ENCODE results near the gene CNPPD1. TPM values are rescaled to one million over a fixed set of nuclear protein-coding genes. Genes with fewer than 3 reads are reported as not detected.

Gene CNPPD1
- total RNA-seq, 2 donors from 2014 or later = 46.9 to 56.9 TPM

DNA sequence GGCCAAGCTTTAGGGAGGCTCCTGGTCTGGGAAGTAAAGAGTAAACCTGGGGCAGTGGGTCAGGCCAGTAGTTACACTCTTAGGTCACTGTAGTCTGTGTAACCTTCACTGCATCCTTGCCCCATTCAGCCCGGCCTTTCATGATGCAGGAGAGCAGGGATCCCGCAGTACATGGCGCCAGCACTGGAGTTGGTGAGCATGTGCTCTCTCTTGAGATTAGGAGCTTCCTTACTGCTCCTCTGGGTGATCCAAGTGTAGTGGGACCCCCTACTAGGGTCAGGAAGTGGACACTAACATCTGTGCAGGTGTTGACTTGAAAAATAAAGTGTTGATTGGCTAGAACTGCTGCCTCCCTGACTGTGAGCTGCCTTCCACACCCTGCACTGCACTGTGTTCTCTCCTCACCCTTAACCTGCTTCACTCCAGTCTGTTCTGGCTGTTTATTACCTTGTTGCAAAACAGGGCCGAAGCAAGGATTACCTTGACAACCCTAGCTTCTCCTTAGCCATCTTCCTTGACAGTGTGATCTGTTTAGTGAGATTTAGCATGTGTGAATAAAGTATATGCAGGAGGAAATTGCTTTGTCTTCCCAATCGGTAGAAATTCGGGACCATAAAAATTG is 6.5 kb upstream of the CNPPD1 start:
- ATAC-seq = no peak
- DNase-seq = no peak
- intact Hi-C loops (cut with DNase I) = no loop called here

DNA sequence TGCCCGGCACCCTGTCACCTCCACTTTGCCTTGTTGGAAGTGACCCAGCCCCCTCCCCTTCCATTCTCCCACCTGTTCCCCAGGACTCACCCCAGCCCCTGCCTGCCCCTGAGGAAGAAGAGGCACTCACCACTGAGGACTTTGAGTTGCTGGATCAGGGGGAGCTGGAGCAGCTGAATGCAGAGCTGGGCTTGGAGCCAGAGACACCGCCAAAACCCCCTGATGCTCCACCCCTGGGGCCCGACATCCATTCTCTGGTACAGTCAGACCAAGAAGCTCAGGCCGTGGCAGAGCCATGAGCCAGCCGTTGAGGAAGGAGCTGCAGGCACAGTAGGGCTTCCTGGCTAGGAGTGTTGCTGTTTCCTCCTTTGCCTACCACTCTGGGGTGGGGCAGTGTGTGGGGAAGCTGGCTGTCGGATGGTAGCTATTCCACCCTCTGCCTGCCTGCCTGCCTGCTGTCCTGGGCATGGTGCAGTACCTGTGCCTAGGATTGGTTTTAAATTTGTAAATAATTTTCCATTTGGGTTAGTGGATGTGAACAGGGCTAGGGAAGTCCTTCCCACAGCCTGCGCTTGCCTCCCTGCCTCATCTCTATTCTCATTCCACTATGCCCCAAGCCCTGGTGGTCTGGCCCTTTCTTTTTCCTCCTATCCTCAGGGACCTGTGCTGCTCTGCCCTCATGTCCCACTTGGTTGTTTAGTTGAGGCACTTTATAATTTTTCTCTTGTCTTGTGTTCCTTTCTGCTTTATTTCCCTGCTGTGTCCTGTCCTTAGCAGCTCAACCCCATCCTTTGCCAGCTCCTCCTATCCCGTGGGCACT is 5.8 kb upstream of the CNPPD1 start:
- no peak for ATAC-seq
- no peak for DNase-seq
- intact Hi-C loops (cut with DNase I) = no loop called here

DNA sequence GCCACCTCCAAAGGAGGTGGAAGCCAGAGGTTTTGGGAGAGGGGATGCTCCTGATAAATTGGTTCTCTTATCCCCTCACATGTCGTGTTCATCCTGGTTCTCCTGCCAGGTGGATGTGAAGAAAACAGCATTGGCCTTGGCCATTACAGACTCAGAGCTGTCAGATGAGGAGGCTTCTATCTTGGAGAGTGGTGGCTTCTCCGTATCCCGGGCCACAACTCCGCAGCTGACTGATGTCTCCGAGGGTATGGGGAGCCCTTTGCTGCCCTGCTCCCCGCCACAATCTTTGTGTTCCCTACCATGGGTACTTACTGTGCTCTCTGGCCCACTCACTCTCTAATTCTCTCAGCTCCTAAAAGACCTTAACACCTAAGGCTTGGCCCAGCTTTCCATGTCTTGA is 4.8 kb upstream of the CNPPD1 start:
- no peak for ATAC-seq

DNA sequence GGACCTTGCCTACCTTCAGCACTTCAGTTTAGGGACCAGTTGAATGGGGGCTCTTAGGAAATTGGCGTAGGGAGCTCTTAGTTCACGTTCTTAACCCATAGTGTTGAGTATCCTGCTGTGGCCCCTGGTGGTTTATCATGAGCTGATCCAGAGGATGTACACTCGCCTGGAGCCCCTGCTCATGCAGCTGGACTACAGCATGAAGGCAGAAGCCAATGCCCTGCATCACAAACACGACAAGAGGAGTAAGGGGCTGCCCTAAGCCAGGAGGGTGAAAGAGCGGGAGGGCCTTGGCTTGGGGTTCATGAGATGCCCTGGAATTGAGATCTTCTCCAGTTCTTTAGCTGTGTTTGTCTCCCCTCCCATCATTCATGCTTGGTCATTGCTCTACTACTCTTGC is 4.2 kb upstream of the CNPPD1 start:
- ATAC-seq (no peak), DNase-seq (no peak)
- intact Hi-C loops (cut with DNase I) = no loop called here

More for the DNA sequence above, 4.8 kb upstream of the CNPPD1 start:
- DNase-seq = no peak
- intact Hi-C loops (cut with DNase I) = no loop called here

DNA sequence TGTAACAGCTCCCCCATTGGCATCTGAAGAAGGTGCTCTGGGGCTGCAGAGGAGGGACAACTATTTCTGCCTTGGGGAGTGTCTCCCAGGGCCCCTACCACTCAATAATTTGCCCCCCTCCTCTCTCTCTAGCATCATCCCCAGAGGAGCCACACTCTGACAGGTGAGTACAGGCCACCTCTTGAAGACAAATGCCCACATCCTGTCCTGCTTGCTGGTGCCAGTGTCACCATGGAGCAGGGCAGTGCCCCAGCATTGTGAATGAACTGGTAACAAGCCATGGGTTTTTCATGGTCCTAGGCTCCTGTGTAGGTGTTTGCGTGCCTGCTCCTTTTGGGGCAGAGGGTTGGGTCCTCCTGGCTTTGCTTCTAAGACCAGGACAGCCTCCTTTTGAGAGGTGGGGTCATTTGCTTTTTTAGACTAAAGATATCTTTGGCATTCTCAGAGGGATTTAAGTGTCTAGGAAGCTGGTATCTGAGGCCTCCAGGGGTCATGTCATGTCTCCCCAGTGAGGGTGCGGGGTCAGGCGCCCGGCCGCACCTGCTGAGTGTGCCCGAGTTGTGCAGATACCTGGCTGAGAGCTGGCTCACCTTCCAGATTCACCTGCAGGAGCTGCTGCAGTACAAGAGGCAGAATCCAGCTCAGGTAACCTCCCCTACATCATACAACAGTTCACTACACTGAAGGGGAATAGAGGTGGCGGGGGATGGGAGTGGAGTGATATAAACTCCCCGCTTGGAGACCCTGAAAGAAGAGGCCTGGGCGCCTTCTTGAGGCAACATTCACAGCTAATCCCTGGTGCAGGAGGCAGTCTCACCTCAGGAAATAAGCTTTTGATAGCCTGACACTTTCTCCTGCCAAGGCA is 3.1 kb upstream of the CNPPD1 start:
- intact Hi-C loops (cut with DNase I) = loop anchor here (5.0 kb wide), 1 partner anchor 37 kb away; the partner anchor contains the start of gene ABCB6 (in 2 of the 2)
- no peak for DNase-seq
- no peak for ATAC-seq

DNA sequence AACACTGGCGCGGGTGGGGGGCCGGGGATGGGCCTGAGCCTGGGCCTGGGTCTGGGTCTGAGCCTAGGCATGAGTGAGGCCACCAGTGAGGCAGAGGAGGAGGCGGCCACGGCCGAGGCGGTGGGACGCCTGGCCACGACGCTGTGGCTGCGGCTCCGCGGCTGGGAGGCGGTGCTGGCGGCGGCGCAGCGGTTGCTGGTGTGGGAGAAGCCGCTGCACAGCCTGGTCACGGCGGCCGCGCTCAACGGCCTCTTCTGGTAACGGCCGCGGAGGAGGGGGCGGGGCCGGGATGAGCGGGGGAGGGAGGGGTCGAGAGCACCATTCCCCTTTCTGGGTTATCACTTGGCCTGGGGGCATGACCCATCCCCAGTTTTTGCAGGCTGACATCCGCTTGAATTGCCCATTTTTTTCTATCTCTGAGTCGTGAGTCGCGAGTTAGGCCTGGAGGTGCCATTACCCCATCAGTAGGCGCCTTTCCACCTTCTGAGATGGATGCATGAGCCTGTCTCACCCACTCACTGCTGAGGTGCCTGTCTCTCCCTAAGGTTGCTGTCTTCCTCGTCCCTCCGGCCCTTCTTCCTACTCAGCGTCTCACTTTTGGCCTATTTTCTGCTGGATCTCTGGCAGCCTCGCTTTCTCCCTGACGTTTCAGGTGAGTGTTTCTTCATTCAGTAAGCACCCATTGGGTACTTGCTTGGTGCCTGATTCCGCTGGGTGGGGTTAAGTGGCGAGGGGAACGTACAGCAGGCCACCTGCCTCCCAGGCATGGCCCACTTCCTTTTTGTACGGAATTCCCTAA is 1.9 kb upstream of the CNPPD1 start:
- ATAC-seq (peak; percentile 5 to 20), DNase-seq (peak; percentile 62)
- intact Hi-C loops (cut with DNase I) = loop anchor here (5.0 kb wide), 1 partner anchor 39 kb away; the partner anchor contains the start of gene ABCB6 (in 2 of the 2)

DNA sequence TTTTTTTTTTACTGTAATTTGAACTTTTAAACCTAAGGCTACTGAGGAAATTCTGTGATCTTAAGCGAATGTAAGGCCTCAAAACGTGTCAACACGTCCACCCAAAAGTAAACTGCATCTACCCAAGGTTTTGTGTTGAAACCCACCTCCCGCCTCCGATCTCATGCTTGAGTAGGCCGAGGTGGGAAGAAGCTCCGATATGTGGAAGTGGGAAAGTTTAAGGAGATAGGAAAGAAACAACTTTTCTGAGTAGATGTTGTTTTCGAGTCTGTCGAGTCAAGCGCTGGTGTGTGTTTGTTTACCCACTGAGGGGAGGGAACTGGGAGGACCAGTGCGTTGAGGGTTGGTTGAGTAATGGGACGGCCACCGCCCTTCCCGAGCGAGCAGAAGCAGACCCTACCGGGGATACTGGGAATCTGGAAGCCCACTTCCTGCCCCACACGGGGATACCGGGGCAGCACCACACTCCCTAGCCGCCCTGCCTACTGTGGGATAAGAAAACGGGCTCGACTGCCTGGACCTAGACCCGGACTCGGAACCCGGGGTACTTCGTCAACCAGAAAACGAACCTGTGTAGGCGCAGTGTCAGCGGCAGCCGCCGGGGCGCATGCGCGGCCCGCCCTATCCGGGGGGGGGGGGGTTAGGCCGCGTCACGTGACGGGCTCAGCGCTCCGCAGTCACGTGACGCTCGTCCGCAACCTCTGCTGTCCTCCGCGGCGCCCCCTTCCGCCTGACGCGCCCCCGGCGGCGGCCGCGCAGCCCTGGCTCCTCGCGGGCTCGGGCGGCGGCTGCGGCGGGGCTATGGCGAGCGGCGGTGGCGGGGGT is 1.0 kb upstream of the CNPPD1 start, which contains the start of gene RETREG2:
RETREG2 (plus strand) TSS at position 724 of the 825 bp plus-strand sequence; CDS start at position 802, 78 bp downstream.
- DNase-seq = peak; percentile 90
- intact Hi-C loops (cut with DNase I) = loop anchor here (5.0 kb wide), 1 partner anchor 40 kb away; the partner anchor contains the start of gene ABCB6 (in 2 of the 2)
- ATAC-seq = peak; percentile 81 to 90

DNA sequence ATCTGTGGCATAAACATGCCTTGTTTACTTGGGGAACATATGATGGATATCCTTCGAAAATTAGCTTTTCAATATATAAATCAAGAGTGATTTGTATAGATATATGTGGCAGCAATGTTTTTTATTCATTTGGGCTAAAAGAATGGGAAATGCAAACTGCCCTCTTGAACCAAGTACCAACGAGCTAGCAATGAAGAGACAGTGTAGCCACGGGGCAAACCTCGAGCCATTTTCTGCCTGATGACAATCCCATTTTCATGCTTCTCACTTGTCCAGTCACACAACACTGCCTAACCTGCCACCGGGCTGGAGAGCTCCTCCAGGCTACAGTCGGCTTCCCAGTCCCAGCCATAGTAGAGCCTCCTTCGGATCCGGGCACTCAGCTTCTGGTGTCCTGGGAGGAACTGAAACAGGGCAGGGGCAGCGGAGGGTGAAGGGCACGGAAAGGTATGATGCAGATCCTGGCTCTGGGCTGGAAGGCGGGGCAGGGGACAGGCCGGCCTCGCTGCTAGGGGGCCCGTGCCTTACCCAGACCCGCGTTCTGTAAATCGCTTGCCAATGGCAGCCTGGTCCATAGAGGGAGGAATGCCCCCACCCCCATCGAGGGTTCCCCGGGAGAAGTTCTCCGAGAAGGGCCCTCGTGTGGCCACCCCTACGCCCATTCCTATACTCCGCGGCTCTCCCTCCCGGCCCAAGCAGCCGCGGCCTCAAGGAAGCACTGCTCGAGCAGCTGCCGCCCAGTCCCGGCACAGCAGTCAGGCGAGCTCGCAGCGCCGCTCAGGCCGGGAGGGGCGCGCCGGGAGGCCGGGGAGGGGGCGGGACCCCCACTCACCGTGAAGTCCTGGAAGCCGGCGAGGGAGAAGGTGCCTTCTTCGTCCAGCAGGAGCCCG is 552 bp downstream of the CNPPD1 start:
- intact Hi-C loops (cut with DNase I) = loop anchor here (5.0 kb wide), 1 partner anchor 41 kb away; the partner anchor contains the start of gene ABCB6 (in 2 of the 2)
- DNase-seq (peak; percentile 49), ATAC-seq (peak; percentile 38 to 40)

DNA sequence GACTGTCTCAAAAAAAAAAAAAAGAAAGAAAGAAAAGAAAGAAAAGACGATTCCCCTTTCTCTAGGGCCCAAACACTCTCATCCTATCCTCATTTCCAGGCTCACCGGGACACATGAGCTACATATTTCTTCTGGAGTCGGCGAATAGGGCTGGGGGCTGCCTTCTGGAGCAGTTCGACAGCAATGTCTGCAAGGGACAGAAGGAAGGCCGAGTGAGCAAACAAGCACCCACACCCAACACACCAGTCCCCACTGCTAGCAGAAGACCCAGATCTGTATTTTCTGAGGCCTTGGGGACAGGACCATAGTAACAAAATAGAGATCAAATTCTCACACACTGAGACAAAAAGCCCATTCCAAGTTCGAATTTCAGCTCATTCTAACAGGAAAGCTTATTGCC is 1.2 kb downstream of the CNPPD1 start:
- ATAC-seq (no peak), DNase-seq (no peak)
- intact Hi-C loops (cut with DNase I) = loop anchor here (5.0 kb wide), 1 partner anchor 42 kb away; the partner anchor contains the start of gene ABCB6 (in 2 of the 2)

DNA sequence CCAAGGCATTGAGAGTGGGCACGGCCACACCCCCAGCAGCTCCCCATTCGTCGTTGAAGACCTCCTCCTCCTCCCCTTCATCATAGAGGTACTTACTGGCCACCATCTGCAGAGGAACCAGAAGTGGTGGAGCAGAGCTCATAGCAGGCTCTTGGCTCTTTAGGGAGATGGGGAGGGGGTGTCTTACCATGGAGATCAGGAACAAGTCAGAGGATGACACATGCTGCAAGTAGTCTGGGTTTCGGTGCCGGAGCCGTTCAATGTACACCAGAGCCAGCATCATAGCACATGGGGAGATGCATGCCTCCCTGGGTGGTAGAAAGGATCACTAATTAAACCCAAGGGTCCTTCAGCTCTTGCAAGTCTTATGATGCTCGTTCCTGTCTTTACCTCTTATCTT is 1.9 kb downstream of the CNPPD1 start:
- intact Hi-C loops (cut with DNase I) = loop anchor here (5.0 kb wide), 1 partner anchor 42 kb away; the partner anchor contains the start of gene ABCB6 (in 2 of the 2)
- DNase-seq (no peak), ATAC-seq (no peak)

DNA sequence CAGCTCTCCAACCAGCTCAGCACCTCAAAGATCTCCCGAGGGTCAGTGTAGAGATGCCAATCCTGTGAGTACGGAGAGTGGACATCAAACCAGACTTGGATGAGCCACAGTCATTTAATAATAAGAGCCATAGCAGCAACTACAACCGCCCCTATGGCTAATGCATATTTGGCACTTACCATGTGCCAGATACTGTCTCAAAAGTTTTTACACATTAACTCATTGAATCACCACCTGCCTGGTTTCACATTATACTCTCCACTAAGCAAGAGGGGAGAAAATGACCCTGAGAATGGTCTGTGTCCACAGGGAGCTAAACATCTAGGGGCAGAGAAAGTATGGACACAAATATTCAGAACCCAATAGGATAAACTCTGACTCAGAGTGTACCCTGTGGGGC is 2.6 kb downstream of the CNPPD1 start:
- no peak for DNase-seq
- intact Hi-C loops (cut with DNase I) = no loop called here
- ATAC-seq = no peak

DNA sequence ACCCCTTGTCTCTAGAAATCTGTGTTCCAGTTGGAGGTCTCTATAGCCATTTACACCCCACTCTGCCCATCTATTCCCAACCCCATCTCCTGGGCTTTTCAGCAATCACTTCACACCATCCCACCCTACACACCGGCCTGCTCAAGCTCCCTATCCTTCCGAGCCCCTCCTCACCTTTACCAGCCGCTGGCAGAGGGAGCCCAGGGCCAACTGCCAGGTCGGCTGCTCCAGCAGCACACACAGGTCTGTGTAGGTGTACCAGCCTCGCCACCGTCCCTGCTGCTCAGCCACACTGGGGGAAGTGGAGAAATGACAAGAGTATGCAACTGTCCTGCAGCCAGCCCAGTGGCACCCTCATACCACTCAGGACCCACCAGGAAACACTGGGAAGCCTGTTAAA is 3.5 kb downstream of the CNPPD1 start:
- ATAC-seq (no peak), DNase-seq (no peak)
- intact Hi-C loops (cut with DNase I) = no loop called here

DNA sequence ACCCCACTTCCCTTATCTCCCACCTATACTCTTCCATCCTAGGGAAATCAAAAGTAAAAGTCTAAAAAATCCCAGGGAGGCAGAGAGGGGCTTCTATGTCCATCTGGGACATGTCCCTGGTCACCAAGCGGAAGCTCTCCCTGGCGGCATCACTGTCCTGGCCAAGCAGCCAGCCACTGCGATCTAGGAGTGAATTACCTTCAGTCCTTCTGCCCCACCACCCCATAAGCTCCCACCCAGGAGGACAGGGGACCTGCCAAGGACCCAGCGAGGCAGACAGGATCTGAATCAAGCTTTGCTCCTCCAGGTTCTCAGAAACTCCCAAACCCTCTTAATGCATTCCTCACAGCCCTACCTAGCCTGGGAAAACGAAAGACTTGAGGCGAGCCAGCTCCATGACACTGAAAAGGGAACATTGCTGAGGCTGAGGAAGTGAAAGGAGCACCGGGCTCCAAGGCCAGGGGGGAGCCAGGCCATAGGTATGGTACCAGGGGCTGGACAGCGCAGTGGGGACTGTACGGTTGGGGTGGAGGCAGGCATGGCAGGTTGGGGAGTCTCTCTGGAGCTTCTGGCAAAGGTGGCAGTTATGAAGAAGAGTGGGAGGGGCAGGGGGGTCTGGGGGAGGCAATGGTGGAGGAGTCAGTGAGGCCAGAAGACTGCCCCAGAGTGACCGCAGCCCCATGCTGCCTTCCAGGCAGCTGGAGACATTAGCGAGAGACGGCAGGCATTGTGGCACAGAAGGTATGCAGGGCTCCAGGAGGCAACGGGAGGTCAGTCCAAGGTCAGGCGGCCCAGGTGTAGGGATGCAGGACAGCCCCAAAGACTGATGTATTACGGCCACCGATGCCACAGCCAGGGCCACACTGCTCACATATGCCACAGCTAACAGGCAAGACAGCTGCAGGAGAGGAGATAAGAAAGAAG is 4.2 kb downstream of the CNPPD1 start:
- DNase-seq = no peak
- intact Hi-C loops (cut with DNase I) = no loop called here
- no peak for ATAC-seq

DNA sequence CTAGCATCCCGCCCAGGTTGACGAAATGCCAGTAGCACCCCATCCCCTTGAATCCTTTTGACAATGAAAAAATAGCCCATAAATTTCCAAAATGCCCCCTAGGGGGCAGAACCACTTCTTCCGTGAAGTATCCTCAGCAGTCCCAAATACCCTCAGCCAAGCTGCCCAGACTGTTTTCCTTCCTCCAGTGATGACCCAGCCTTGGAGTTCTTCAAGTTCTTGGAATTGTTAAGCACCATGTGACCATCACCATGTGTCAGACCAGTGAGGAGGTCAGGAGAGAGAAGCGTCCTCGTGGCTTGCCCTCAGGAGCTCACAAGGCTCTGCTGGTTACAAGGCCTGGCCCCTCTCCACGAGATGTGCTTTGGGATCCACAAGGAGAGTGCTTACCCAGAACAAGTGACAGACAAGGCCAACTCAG is 5.5 kb downstream of the CNPPD1 start:
- ATAC-seq (peak; percentile 67 to 77), DNase-seq (peak; percentile 45)
- intact Hi-C loops (cut with DNase I) = no loop called here

DNA sequence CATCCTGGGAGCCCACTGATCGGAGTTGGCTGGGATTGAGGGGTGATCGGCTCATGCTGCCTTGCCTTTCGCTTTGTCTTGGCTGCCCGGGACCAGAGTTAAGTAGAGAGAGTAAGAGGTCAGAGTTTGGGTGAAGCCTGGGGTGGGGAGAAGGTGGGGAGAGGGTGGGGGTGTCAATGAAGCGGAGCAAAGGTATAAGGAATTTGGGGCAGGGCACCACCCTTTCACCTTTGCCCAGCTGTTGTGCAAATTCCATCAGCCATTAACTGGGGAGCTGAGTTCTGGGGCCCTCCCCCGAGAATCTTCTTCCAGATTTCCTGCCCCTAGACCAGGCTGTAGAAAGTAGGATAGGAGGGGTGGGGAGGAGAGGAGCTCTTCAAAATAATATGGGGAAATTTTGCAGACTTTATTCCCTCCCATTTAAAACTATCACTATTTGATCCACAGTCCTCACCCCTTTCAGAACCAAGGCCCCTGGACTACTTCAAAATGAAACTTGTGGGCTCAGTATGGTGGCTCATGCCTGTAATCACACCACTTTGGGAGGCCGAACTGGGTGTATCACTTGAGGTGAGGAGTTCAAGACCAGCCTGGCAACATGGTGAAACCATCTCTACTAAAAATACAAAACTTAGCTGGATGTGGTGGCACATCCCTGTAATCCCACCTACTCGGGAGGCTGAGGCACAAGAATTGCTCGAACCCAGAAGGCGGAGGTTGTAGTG is 6.6 kb downstream of the CNPPD1 start, which contains the start of gene SLC23A3:
SLC23A3 (minus strand) TSS at position 100 of the 725 bp plus-strand sequence; CDS start at position 55, 45 bp downstream.
- no peak for DNase-seq
- intact Hi-C loops (cut with DNase I) = no loop called here
- ATAC-seq = no peak
